Activated naive CD4-positive, alpha-beta T cell treated with Interleukin-2 at 50 U/mL for 16 hours (primary cell): Measurements from ENCODE around the gene RIPOR1.

Source experiments
- DNase-seq: peaks from one replicate; pipeline ENCODE4 v3.0.0-alpha.2; 2020

The RIPOR1 gene

DNA sequence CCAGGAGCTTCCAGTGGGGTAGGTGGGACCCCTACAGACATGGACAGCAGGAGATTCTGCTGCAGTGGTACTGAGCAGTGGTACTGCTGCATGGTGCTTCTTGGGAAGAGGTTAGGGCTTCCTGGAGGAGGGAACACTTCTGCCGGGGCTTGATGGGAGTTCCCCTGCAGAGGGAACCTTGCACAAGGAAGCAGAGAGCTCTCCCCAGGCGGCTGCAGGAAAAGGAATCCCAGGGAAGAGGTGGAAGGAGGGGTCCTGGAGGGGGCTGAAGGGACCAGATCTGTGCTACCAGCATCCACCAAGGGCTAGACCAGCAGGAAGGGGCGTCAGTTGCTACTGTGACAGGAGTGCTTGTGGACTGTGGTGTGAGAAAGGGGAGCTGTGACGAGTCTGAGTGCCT is 10.6 kb downstream of the RIPOR1 start:
- DNase-seq: no peak

DNA sequence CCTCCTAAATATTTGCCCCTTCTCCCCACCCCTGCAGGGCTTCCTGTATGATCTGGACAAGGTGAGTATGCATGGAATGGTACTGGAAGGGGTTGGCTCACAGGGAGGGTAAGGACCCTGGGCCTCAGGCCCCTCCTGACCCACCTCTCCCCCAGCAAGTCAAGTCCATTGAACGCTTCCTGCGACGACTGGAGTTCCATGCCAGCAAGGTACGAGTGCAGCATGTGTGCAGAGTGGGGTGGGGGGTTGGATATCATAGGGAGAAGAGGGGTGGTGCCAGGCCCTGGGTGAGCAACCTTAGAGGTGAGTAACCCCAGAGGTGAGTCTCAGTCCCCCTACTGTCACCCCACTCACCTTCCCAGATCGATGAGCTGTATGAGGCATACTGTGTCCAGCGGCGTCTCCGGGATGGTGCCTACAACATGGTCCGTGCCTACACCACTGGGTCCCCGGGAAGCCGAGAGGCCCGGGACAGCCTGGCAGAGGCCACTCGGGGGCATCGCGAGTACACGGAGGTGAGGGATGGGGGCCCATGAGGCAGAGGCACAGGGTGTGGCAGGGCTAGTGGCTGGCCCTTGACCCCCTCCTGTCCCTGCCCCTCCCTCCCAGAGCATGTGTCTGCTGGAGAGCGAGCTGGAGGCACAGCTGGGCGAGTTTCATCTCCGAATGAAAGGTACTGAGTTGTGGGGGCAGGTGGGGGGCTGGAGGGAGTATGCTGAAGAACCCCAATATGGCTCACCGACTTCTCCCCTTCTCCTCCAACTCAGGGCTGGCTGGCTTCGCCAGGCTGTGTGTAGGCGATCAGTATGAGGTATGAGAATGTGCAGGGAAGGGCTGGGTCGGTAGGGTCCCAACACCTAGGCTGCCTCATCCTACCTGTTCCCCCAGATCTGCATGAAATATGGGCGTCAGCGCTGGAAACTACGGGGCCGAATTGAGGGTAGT is 11.3 kb downstream of the RIPOR1 start:
- no peak for DNase-seq

DNA sequence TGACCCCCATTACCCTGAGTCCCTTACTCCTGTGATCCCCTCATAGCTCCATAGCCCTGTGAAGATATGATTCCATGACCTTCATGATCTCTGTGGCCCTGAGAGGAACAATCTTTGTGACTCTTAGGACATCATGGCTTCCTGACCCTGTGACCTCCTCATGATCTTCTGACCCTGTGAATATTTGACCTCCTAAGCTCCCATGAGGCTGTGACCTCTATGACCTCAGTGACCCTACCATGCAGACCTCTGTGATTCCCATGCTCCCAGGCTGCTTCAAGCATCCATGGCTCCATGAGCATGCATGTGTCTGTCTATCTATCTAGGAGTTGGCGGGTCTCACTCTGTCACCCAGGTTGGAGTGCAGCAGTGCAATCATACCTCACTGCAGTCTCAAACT is 12.1 kb downstream of the RIPOR1 start:
- DNase-seq: no peak

DNA sequence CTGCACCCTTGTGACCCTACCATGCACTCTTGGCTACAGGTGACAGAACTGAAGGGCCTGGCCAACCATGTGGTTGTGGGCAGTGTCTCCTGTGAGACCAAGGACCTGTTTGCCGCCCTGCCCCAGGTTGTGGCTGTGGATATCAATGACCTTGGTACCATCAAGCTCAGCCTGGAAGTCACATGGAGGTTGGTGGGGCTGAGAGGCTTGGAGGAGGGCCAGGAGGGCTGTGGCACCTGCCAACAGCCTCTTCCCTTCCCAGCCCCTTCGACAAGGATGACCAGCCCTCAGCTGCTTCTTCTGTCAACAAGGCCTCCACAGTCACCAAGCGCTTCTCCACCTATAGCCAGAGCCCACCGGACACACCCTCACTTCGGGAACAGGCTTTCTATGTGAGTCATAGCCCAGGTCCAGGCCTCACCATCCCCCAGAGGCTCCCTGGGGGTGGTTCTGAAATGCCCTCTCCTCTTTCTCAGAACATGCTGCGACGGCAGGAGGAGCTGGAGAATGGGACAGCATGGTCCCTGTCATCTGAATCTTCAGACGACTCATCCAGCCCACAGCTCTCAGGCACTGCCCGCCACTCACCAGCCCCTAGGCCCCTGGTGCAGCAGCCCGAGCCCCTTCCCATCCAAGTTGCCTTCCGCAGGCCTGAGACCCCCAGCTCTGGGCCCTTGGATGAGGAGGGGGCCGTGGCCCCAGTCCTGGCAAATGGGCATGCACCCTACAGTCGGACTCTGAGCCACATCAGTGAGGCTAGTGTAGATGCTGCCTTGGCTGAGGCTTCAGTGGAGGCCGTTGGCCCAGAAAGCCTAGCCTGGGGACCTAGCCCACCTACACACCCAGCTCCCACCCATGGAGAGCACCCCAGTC is 13.0 kb downstream of the RIPOR1 start:
- no peak for DNase-seq

DNA sequence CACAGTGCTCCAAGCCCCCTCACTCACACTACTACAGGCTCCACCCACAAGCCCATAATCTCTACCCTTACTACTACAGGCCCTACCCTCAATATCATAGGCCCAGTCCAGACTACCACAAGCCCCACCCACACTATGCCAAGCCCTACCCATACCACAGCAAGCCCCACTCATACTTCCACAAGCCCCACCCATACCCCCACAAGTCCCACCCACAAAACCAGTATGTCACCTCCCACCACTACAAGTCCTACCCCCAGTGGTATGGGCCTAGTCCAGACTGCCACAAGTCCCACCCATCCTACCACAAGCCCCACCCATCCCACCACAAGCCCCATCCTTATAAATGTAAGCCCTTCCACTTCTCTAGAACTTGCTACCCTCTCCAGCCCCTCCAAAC is 13.8 kb downstream of the RIPOR1 start:
- peak; percentile 75 for DNase-seq

DNA sequence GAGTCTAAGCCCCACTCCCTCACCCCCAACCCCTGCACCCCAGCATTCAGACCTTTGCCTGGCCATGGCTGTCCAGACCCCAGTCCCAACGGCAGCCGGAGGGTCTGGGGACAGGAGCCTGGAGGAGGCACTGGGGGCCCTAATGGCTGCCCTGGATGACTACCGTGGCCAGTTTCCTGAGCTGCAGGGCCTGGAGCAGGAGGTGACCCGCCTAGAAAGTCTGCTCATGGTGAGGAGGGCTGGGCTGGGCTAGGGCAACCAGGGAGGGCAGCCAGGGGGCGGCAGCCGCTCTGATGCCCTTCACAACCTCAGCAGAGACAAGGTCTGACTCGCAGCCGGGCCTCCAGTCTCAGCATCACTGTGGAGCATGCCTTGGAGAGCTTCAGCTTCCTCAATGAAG is 14.4 kb downstream of the RIPOR1 start:
- no peak for DNase-seq

DNA sequence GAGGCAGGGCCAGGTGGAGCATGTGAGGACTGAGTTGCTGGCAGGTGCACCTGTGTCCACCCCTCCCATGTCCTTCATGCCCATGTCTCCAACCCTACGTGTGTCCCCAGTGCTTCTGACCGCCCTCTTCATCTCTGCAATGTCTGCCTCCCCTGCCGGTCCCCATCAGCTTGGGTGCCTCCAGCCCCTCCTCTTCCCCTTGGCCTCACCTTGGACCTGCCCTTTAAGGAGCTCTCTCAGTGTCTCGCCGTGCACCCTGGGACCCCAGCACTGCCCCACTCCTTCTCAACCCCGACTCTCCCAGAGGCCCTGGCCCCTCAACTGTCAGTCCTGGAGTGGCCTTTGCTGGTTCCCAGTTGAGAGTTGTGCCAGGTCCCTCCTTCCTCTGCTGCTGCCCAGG is 15.0 kb downstream of the RIPOR1 start:
- DNase-seq: no peak

DNA sequence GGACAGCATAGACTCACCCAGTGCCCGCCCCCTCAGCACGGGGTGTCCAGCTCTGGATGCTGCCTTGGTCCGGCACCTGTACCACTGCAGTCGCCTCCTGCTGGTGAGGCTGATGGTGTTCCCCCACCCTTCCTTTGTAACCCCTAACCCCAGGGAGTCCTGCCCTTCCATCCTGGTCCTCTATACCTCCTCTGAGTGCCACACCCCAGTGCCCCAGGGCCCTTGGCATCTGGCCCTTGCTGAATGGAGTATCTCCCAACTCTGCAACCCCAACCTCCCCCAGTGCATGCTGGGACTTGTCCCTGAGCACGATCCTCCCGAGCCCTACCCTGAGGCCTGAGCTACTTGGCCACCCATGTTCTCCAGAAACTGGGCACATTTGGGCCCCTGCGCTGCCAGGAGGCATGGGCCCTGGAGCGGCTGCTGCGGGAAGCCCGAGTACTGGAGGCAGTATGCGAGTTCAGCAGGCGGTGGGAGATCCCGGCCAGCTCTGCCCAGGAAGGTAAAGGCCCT is 15.8 kb downstream of the RIPOR1 start:
- DNase-seq: no peak

DNA sequence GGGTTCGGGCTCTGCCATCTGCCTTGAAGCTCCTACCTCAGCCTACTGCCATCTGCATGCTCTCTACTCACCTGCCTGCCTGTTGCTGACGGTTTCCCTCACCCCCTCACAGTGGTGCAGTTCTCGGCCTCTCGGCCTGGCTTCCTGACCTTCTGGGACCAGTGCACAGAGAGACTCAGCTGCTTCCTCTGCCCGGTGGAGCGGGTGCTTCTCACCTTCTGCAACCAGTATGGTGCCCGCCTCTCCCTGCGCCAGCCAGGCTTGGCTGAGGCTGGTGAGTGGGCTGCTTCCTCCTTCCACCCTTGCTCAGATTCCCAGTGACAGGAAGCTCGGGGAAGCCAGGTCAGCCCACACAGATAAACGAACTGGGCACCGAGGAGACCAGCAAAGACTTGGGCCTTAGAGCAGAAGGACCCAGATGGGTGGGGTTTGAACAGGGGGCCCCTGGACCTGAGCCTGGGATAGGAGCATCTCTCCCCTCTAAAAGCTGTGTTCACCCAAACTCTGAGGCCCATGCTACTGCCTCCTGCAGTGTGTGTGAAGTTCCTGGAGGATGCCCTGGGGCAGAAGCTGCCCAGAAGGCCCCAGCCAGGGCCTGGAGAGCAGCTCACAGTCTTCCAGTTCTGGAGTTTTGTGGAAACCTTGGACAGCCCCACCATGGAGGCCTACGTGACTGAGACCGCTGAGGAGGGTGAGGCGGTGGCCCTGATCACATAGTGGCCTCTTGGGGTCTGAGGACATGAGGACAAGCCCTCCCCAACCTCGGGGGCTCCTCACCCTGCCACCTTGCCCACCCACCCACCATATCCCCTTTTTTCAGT is 16.4 kb downstream of the RIPOR1 start:
- DNase-seq: no peak

DNA sequence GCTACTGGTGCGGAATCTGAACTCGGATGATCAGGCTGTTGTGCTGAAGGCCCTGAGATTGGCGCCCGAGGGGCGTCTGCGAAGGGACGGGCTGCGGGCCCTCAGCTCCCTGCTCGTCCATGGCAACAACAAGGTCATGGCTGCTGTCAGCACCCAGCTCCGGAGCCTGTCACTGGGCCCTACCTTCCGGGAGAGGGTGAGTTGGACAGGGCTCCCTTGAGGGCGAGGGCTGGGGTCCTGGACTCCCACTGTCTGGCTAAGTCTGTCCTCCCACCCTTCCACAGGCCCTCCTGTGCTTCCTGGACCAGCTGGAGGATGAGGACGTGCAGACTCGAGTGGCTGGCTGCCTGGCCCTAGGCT is 17.0 kb downstream of the RIPOR1 start:
- DNase-seq: no peak

DNA sequence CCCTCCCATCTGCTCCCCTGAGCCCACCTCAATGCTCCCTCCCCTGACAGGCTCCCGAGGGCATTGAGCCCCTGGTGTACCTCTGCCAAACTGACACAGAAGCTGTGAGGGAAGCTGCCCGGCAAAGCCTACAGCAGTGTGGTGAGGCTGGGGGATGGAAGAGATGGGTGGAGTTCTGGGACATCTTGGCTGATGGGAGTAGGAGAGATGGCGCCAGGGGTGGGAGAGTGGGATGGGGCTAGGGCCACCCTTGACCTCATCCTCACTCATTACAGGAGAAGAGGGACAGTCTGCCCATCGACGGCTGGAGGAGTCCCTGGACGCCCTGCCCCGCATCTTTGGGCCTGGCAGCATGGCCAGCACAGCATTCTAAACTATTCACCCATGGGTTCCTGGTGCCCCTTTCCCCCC is 17.5 kb downstream of the RIPOR1 start:
- no peak for DNase-seq

DNA sequence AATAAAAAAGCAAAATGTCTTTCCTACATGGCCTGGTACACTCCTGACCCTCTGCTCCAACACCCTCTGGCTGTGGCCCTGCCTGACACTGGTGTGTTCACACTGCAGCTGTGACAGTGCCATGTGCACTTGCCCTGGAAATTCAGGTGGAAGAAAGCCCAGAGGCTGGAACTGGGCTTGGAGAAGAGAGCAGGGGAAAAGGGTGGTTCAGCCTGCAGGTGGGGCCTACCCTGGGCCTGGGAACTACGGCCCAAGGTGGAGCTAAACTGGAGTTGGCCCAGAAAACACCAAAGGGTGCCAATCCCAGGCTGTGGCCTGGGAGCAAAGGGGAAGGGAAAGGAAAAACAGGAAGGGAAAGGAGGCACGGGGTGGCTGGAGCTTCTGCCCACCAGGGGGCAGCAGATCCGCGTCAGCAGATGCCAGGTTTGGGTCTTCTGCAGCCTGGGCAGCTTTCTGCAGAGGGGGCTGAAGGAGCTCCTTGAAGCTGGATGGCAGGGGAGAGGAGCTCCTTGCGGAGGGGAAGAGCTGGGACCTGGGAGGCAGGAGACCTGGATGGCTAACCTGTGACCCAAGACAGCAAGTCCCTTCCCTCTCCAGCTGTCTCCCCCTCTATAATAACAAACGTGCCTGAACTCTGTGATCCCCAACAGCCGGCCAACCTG is 18.3 kb downstream of the RIPOR1 start:
- DNase-seq: peak; percentile 76

DNA sequence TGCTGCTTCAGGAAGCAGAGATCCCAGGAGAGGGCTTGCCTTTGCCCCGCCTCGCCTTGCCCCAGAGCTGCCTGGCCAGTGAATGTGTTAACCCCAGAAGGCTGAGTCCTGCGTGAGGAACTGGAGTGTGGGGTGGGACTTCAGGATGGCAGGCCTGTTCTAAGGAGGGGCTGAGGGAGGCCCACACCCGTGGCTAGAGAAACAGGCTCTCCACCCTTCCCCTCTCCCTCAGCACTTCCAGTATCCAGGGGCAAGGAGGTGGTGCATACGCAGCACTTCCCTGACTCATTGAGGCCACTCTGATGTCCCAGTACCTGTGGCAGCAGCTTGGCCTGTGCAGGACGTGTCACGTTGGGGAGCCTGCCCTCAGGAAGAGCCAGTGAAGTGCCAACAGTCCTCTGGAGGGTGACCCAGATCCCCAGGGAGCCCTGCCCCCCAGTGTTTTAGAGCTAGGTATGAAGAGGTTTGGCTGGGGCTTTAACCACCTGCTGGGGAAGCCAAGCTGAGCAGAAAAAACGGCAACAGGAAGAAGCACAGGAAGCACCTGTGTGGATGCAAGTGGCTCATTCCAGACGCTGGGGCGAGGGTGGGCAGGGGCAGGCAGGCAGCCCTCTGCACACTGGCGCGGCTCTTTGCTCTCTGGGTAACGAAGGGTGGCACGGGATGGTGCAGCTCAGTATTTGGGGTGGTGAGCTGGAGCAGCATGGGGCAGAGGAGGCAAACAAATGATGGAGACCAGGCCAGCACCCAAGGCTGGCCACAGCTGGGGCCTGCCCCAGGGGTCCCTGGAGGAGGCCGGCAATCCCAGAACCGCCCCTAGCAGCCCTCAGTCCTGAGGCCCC is 19.0 kb downstream of the RIPOR1 start:
- peak; percentile 24 for DNase-seq

DNA sequence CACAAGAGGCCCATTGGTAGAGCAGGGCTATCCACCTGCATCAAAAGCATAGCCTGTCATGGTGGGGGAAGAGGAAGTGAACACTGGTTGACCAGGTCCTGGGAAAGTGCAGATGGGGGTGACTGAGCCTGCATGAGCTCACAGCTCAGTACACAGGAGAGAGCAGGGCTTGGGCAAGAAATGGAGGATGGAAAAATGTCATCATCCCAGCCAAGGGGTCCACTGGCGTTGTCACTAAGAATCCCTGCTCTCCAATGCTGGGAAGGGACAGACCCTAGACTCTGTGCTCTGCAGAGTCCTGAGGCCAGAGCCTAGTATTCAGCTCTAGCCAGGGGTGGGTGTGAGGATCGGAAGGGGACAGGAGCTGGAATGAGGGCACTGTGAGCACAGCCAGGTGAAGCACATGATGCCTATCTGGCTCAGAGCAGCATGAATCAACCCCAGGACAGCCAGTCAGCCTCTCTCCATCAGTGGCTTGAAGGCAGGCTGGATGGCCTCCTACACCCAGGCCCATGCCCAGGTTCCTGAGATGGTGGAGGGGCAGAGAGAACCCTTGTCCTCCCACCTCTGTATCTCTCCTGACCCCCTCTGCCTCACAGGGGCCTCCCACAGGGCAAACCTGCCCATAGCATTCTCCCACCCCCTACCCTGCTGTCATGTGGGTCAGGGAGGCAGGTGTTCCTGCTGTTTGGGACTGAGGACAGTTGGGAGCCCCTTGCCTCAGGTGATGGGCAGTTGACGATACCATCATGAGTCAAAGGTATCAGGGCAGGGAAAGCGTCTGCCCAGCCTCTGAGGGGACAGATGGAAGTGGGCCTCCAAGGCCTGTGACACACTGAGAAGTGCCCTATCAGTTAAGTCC is 19.9 kb downstream of the RIPOR1 start:
- DNase-seq: no peak

DNA sequence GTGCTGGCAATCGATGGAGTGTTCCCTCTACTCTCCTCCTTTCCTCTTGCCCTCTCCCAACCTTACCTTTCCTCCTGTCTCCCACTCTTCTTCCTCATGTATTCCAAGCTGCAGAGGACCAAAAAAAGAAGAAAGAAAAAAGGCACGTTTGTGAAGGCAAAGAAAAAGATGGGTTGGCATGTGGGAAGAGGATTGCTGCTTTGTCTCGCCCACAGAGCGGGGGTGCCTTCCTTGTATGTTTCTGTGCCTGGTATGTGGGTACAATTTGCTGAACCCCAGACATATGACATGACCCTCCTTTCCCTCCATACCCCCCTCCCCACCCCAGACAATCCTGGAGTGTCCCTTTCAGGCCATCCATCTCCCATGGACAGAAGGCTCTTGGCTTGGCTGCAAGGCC is 20.6 kb downstream of the RIPOR1 start:
- no peak for DNase-seq

DNA sequence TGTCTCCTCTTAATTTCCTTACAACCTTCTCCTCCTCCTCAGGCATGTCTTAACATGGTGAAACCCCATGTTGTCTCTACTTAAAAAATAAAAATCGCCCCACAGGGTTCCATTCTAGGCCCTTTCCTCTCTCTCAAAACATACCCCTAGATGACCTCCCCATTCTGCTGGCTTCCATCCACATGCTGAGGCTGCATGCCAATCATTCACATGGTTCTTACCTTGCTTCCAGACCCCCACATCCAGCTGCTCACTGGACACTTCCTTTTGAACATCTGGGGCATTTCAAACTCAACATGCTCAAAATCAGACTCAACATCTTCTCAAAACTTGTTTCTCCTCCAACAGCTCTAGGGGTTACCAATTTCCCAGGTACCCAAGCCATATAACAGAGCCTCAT is 21.3 kb downstream of the RIPOR1 start:
- DNase-seq: no peak

DNA sequence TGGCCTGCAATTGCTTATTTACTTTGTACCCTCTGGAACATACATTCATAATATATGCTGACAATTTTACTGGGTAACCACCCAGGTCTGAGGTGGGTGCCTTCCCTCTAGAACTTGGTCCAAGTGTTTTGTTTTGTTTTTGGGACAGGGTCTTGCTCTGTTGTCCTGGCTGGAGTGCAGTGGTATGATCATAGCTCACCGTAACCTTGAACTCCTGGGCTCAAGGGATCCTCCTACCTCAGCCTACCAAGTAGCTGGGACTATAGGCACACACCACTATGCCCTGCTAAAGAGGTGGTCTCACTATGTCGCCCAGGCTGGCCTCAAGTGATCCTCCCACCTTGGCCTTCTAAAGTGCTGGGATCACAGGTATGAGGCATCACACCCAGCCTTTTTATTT is 22.5 kb downstream of the RIPOR1 start:
- DNase-seq: no peak

DNA sequence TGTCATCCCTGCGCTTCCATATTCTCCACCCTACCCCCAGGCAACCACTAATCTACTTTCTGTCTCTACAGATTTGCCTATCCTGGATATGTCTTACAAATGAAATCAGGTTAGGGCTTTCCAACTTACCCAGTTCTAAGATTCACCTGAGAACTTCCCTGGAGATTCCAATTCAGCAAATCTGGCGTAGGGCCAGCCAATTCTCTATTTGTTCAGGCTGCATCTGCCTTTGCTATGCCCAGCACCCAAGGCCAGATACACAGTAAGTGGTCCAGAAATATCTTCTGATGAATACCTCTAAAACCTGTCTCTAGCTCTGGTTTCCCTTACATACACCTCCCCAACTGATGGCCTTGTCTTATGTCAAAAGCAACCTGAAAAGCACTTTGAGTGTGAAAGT is 23.3 kb downstream of the RIPOR1 start:
- no peak for DNase-seq

DNA sequence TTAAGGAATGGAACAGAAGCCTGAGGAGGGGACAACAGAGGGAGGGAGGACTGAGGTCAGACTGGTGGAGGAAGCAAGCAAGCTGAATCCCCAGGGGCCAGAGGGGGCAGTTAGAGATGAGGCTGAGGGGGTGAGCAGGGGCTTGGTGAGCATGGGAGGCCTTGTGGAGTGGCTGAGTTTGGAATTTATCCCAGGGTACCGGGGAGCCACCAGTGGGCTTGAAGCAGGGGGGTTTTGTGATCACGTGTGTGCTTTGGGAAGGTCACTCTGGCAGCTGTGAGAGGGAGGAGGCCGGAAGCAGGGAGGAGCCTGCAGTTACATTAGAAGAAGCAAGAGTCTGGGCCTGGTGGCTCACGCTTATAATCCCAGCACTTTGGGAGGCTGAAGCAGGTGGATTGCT is 23.8 kb downstream of the RIPOR1 start:
- DNase-seq: no peak

DNA sequence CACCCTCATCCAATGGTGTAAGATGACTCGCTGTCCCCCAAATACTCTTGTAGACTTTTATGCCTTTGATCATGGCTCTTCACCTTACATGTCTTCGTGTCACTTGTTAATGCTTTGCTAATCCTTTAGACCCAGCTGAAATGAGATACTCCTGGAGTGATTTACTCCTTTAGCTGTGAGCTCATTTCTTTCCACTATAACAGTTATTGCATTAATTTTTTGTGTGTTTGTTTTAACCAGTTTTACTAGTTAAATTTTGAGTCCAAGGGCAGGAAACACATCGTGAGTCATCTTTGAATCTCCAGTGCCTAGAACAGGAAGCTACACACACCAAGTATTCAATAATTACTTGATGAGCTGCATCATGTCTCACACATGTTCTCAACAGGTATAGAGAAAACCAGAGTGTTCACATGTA is 27.2 kb downstream of the RIPOR1 start:
- DNase-seq: no peak
